Transverse colon (tissue), 3 donors: ENCODE results near the gene PHLDB2.

ENCODE experiments used
- CTCF ChIP-seq, 5 experiments: fragments of 200-600 bp in 3 of 5; fragments of 450-650 bp in 2 of 5; sonication (generic) in 3 of 5; IDR thresholded peaks; 1 replicate in 2 of 5; 2 replicates in 3 of 5; pipeline ENCODE4 v1.5.1; 2016 to 2017; ENCODE audit warnings: antibody characterized with exemption in 5 of 5, inconsistent platforms in 3 of 5, mild to moderate bottlenecking in 2 of 5, moderate library complexity in 1 of 5
- EP300 ChIP-seq: sonication (generic); formaldehyde crosslinking; IDR thresholded peaks from one replicate; pipeline ENCODE4 v1.6.1; 2017; ENCODE audit warnings: antibody characterized with exemption, low read depth

GRCh38 chr3:111884411-111885018 is 25.4 kb downstream of the PHLDB2 start:
- TF ChIP-seq CTCF (IDR thresholded peaks at IDR 0.05) (no peak), EP300 (no peak)
